Caco-2 (cell line): ENCODE results near the gene CDH13. TPM values are rescaled to one million over a fixed set of nuclear protein-coding genes. Genes with fewer than 3 reads are reported as not detected.

ENCODE experiments used
- BruUV-seq: library from RNA; stranded (reverse); fragments of 400-500 nt; replicated peaks from 2 replicates; lab custom pipeline; 2021; lab: Mats Ljungman, UMichigan
- CTCF ChIA-PET: fragments of 300-600 bp; sonication (Branson Sonifier 250); formaldehyde crosslinking; loops from one replicate; lab custom pipeline; 2022; ENCODE audit warnings: antibody characterized with exemption; lab: Charles Lee
- POLR2A ChIA-PET: fragments of 300-600 bp; sonication (Branson Sonifier 250); formaldehyde crosslinking; loops from one replicate; lab custom pipeline; 2022; ENCODE audit warnings: antibody characterized with exemption; lab: Charles Lee
- DNase-seq, 2 experiments: peaks; one replicate each; pipeline versions ENCODE4 v3.0.0 to v3.0.0-alpha.2; 2020 to 2022
- H3K27me3 ChIP-seq: replicated peaks from 2 replicates; pipeline ENCODE4 v1.6.0; 2011; ENCODE audit warnings: low read length; ENCODE audit not compliant: control insufficient read depth, insufficient read depth
- H3K36me3 ChIP-seq: 2 replicates; pipeline ENCODE4 v1.5.1; 2011; ENCODE audit warnings: low read length; ENCODE audit not compliant: control insufficient read depth, insufficient read depth
- H3K4me1 ChIP-seq: fragments of 250-450 bp; sonication (Bioruptor Pico); 2 replicates; pipeline ENCODE4 v1.5.1; 2020; ENCODE audit warnings: mild to moderate bottlenecking
- H3K4me3 ChIP-seq: 2 replicates; pipeline ENCODE4 v1.5.1; 2011; ENCODE audit warnings: low read depth, mild to moderate bottlenecking, control low read depth, low read length
- H3K9me3 ChIP-seq: fragments of 250-450 bp; sonication (Bioruptor Pico); 2 replicates; pipeline ENCODE4 v1.5.1; 2020; ENCODE audit warnings: mild to moderate bottlenecking, moderate library complexity
- H3K27ac Mint-ChIP-seq: one replicate; pipeline ENCODE4 v1.8.0; 2022; ENCODE audit warnings: mixed read lengths; ENCODE audit not compliant: unreplicated experiment
- H3K27me3 Mint-ChIP-seq: one replicate; pipeline ENCODE4 v1.8.0; 2022; ENCODE audit warnings: mixed read lengths; ENCODE audit not compliant: insufficient read depth, unreplicated experiment
- H3K36me3 Mint-ChIP-seq: one replicate; pipeline ENCODE4 v1.8.0; 2022; ENCODE audit warnings: mild to moderate bottlenecking, mixed read lengths; ENCODE audit not compliant: insufficient read depth, unreplicated experiment
- H3K4me1 Mint-ChIP-seq: one replicate; pipeline ENCODE4 v1.8.0; 2022; ENCODE audit warnings: low read depth, mixed read lengths; ENCODE audit not compliant: unreplicated experiment
- H3K4me3 Mint-ChIP-seq: one replicate; pipeline ENCODE4 v1.8.0; 2022; ENCODE audit warnings: mild to moderate bottlenecking, moderate library complexity, mixed read lengths; ENCODE audit not compliant: unreplicated experiment
- H3K9me3 Mint-ChIP-seq: one replicate; pipeline ENCODE4 v1.8.0; 2022; ENCODE audit warnings: mixed read lengths; ENCODE audit not compliant: unreplicated experiment
- intact Hi-C: fragments of 100-400 bp; cut with micrococcal nuclease; formaldehyde crosslinking; loops from one replicate; pipeline ENCODE4 v1.10.0; 2022; ENCODE audit not compliant: unreplicated experiment
- total RNA-seq: library from RNA; stranded (reverse); gene quantifications from 2 replicates; pipeline ENCODE4 v1.2.3, GENCODE V29; 2022
- TF ChIP-seq, protein P1 (sequence below), 2 experiments: fragments of 200-600 bp in 1 of 2; IDR thresholded peaks; 1 replicate in 1 of 2; 2 replicates in 1 of 2; pipeline versions ENCODE4 v1.5.1 to v1.8.0; 2011 to 2022; ENCODE audit warnings: antibody characterized with exemption in 1 of 2, control low read depth in 1 of 2, inconsistent platforms in 1 of 2, low read depth in 1 of 2, low read length in 1 of 2, mild to moderate bottlenecking in 1 of 2, moderate library complexity in 1 of 2; ENCODE audit not compliant: insufficient read depth in 1 of 2, severe bottlenecking in 1 of 2, unreplicated experiment in 1 of 2

The CDH13 gene
- total RNA-seq, 1 experiment from 2014 or later: 2.2 TPM

DNA sequence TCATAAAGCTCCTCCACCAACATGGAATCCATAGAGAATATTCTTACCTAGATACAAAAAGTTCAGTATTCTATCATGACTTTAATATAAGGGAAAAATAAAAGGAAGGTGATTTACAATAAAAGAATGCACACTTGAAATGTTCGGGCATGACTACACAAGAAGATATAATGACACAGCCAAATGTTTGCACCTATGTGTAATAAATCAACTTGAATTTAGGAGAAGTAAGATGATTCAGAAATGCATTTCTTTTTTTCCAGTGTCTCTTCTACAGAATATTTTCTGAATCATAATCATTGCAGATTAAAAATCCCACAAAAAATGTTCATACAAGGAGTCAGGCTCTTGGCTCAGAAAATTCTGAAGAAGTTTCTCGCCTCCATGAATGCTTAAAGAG, 777.0 kb downstream of the CDH13 start:
- DNase-seq: no peak
- no TSS peak for BruUV-seq
- Mint-ChIP-seq H3K4me1 (no peaks in the 10 kb centered on the region), H3K9me3 (no peaks in the 10 kb centered on the region), H3K36me3 (no peaks in the 10 kb centered on the region), H3K27ac (no peak overlapping the region), H3K27me3 (peaks cover 13% of the 10 kb centered on the region), H3K4me3 (no peak overlapping the region)
- TF ChIP-seq, protein P1, sequence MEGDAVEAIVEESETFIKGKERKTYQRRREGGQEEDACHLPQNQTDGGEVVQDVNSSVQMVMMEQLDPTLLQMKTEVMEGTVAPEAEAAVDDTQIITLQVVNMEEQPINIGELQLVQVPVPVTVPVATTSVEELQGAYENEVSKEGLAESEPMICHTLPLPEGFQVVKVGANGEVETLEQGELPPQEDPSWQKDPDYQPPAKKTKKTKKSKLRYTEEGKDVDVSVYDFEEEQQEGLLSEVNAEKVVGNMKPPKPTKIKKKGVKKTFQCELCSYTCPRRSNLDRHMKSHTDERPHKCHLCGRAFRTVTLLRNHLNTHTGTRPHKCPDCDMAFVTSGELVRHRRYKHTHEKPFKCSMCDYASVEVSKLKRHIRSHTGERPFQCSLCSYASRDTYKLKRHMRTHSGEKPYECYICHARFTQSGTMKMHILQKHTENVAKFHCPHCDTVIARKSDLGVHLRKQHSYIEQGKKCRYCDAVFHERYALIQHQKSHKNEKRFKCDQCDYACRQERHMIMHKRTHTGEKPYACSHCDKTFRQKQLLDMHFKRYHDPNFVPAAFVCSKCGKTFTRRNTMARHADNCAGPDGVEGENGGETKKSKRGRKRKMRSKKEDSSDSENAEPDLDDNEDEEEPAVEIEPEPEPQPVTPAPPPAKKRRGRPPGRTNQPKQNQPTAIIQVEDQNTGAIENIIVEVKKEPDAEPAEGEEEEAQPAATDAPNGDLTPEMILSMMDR (IDR thresholded peaks at IDR 0.05; ENCODE audit: insufficient read depth in 1 of 2, low read depth in 1 of 2, low read length in 1 of 2, severe bottlenecking in 1 of 2, unreplicated experiment in 1 of 2): no peak
- ChIA-PET POLR2A (no interaction called here), CTCF (no interaction called here)
- no peaks in the 10 kb centered on the region for H3K27me3 ChIP-seq
- H3K4me3 ChIP-seq: no peak overlapping the region
- peaks cover 6% of the 10 kb centered on the region; the same call in 1 of the 2 replicates for H3K9me3 ChIP-seq
- H3K36me3 ChIP-seq: no peaks in the 10 kb centered on the region
- intact Hi-C loops: no loop called here
- H3K4me1 ChIP-seq: no peaks in the 10 kb centered on the region

DNA sequence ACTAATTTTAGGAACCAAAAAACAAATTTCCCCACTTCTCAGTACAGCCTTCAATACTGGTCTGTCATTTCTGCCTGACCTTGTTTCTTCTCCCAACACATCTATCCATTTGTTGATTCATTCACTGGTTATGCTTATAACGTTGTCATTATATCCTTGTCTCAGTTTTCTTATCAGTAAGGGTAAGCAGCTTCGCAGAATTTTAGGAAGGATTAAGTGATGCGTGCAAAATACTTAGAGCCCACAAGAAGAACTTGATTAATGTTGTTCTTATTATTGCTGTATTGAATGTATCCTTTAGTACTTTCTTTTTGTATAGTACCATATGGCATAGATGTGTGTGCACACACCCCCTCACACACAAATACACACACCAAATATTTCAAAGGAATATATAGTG, 777.5 kb downstream of the CDH13 start:
- H3K36me3 ChIP-seq: no peaks in the 10 kb centered on the region
- intact Hi-C loops: no loop called here
- no peaks in the 10 kb centered on the region for H3K27me3 ChIP-seq
- TF ChIP-seq, protein P1 (IDR thresholded peaks at IDR 0.05; ENCODE audit: insufficient read depth in 1 of 2, low read depth in 1 of 2, low read length in 1 of 2, severe bottlenecking in 1 of 2, unreplicated experiment in 1 of 2): no peak
- H3K4me3 ChIP-seq: no peak overlapping the region
- no peaks in the 10 kb centered on the region for H3K36me3 Mint-ChIP-seq
- POLR2A ChIA-PET: no interaction called here
- CTCF ChIA-PET: no interaction called here
- H3K4me1 Mint-ChIP-seq: no peaks in the 10 kb centered on the region
- no peaks in the 10 kb centered on the region for H3K4me1 ChIP-seq
- H3K27ac Mint-ChIP-seq: no peak overlapping the region
- no peaks in the 10 kb centered on the region for H3K9me3 Mint-ChIP-seq
- H3K9me3 ChIP-seq: peaks cover 6% of the 10 kb centered on the region; the same call in 1 of the 2 replicates
- no TSS peak for BruUV-seq
- peaks cover 15% of the 10 kb centered on the region for H3K27me3 Mint-ChIP-seq
- no peak for DNase-seq
- no peak overlapping the region for H3K4me3 Mint-ChIP-seq

DNA sequence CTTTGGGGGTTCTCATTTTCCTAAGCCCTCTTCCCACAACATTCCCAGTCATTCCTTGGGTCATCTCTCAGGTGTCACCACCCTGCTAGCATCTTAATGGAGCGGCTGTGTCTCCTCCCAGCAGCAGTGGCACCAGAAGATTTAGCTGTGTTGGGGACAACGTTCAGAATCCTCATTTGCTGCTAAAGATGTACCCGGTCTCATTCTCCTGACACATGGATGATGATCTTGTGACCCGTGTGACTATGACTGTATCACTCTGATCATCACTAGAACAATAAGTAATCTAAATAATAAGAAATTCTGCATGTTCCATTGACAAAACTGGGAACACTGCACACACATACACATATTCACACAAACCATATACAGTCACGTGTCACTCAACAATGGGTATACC, 781.2 kb downstream of the CDH13 start:
- H3K27ac Mint-ChIP-seq: no peak overlapping the region
- TF ChIP-seq, protein P1 (IDR thresholded peaks at IDR 0.05; ENCODE audit: insufficient read depth in 1 of 2, low read depth in 1 of 2, low read length in 1 of 2, severe bottlenecking in 1 of 2, unreplicated experiment in 1 of 2): no peak
- no peak for DNase-seq
- H3K4me3 ChIP-seq: no peak overlapping the region
- H3K4me1 Mint-ChIP-seq: no peaks in the 10 kb centered on the region
- no peaks in the 10 kb centered on the region for H3K27me3 ChIP-seq
- no peaks in the 10 kb centered on the region for H3K36me3 Mint-ChIP-seq
- H3K9me3 ChIP-seq: no peaks in the 10 kb centered on the region
- ChIA-PET CTCF (no interaction called here), POLR2A (no interaction called here)
- intact Hi-C loops: no loop called here
- H3K36me3 ChIP-seq: no peaks in the 10 kb centered on the region
- H3K9me3 Mint-ChIP-seq: no peaks in the 10 kb centered on the region
- no peak overlapping the region for H3K4me3 Mint-ChIP-seq
- H3K4me1 ChIP-seq: no peaks in the 10 kb centered on the region
- H3K27me3 Mint-ChIP-seq: peaks cover 18% of the 10 kb centered on the region
- BruUV-seq: no TSS peak
